Activated CD8-positive, alpha-beta memory T cell treated with anti-CD3 and anti-CD28 coated beads for 36 hours (primary cell): ENCODE data around the gene CDYL. TPM values are rescaled to one million over a fixed set of nuclear protein-coding genes. Genes with fewer than 3 reads are reported as not detected.

Source experiments
- CTCF ChIA-PET: fragments of 350-600 bp; sonication (Branson Sonifier 250); formaldehyde crosslinking; loops from one replicate; lab custom pipeline; 2021; ENCODE audit warnings: antibody characterized with exemption; lab: Charles Lee
- POLR2A ChIA-PET: fragments of 350-600 bp; sonication (Branson Sonifier 250); formaldehyde crosslinking; loops from one replicate; lab custom pipeline; 2021; ENCODE audit warnings: antibody characterized with exemption; lab: Charles Lee
- total RNA-seq, 2 experiments: library from RNA; stranded (reverse); gene quantifications; one replicate each; pipeline ENCODE4 v1.2.3, GENCODE V29; 2021

The CDYL gene
- total RNA-seq, 2 experiments from 2014 or later, result 34.3 to 35.6 TPM

GRCh38 chr6:4964675-4965561 is 188.7 kb downstream of the CDYL start:
- POLR2A ChIA-PET, result no interaction called here
- CTCF ChIA-PET, result no interaction called here

GRCh38 chr6:4965562-4966389 is 189.6 kb downstream of the CDYL start:
- CTCF ChIA-PET, result no interaction called here
- POLR2A ChIA-PET, result no interaction called here

GRCh38 chr6:4967301-4968030 is 191.3 kb downstream of the CDYL start:
- ChIA-PET POLR2A (no interaction called here), CTCF (no interaction called here)

GRCh38 chr6:4969609-4970285 is 193.5 kb downstream of the CDYL start:
- POLR2A ChIA-PET, result no interaction called here
- CTCF ChIA-PET, result no interaction called here

- POLR2A ChIA-PET, result no interaction called here
- CTCF ChIA-PET, result no interaction called here
Measured at GRCh38 chr6:4970739-4971395, 194.7 kb downstream of the CDYL start.

DNA sequence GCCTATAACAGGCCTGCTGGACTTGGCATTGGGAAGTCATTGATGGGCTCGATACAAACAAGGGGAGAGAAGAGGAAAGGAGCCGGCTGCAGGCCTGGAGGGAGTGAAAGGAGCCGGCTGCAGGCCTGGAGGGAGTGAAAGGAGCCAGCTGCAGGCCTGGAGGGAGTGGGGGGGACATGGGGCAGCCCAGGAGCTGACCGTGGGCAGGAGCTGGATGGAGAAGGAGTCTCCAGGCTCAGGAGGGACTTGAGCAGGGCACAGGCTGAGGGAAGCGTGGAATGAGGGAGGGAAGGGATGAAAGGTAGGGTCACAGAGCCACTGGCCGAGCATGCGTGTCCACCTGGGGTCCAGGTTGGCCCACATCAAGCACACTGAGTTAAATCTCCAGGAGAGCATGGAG is 195.6 kb downstream of the CDYL start:
- POLR2A ChIA-PET, result no interaction called here

GRCh38 chr6:4972438-4972837 is 196.2 kb downstream of the CDYL start:
- ChIA-PET CTCF (no interaction called here), POLR2A (no interaction called here)

More for the DNA sequence above, 195.6 kb downstream of the CDYL start:
- CTCF ChIA-PET, result no interaction called here

DNA sequence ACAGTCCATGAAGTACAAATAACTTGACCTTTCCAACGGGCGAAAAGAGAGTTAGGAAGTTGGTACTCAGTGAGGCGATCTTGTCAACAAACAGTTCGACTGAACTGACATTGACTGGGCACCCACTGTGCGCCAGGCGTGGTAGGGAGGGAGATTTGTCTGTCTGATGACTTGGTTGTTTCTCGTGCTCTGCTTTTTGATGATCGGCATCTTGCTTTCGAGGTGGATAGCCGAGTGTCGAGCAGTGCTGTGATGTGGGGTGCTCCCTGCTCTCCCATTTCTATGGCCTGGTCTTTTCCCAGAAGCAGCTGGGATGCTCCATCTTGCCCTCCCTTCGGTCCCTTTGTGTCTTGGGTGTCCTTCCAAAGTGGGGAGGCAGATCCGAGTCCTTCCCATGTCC is 197.2 kb downstream of the CDYL start:
- POLR2A ChIA-PET, result no interaction called here
- CTCF ChIA-PET, result no interaction called here

- POLR2A ChIA-PET, result no interaction called here
- CTCF ChIA-PET, result no interaction called here
Measured at GRCh38 chr6:4973982-4974745, 198.0 kb downstream of the CDYL start.

DNA sequence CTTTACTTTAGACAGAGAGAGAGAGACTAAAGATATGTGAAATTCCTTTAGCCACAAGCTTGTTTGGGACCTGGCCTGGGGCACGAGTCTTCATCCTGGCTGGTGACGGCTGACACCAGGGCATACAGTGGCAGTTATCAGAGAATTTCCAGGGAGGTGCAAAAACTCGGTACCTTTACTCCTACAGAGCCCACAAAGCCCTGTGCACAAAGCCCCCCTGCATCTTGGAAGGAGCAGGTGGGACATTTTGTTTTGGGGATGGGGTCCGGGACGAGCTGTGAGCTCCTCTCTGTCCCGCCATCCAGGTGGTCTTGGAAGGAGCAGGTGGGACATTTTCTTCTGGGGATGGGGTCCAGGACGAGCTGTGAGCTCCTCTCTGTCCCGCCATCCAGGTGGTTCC is 198.8 kb downstream of the CDYL start:
- ChIA-PET CTCF (no interaction called here), POLR2A (no interaction called here)

DNA sequence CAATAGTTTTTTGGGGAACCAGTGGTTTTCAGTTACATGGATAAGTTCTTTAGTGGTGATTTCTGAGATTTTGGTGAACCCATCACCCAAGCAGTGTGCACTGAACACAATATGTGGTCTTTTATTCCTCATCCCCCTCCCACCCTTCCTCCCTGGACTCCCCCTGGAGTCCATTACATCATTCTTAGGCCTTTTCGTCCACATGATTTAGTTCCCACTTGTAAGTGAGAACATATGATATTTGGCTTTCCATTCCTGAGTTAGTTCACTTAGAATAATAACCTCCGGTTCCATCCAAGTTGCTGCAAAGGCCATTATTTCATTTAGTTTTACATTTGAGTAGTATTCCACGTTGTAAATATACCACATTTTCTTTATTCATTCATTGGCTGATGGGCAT is 199.3 kb downstream of the CDYL start:
- CTCF ChIA-PET, result no interaction called here
- POLR2A ChIA-PET, result no interaction called here

DNA sequence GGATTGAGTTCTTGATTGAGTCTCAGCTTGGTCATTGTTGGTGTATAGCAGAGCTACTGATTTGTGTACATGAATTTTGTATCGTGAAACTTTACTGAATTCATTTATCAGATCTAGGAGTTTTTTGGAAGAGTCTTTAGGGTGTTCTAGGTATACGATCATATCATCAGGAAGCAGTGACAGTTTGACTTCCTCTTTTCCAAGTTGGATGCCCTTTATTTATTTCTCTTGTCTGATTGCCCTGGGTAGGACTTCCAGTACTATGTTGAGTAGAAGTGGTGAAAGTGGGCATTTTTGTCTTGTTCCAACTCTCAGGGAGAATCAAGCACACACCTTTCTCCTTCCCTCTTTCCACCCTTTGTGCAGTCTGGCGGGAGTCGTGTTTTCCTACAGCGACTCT is 201.3 kb downstream of the CDYL start:
- ChIA-PET POLR2A (no interaction called here), CTCF (no interaction called here)

DNA sequence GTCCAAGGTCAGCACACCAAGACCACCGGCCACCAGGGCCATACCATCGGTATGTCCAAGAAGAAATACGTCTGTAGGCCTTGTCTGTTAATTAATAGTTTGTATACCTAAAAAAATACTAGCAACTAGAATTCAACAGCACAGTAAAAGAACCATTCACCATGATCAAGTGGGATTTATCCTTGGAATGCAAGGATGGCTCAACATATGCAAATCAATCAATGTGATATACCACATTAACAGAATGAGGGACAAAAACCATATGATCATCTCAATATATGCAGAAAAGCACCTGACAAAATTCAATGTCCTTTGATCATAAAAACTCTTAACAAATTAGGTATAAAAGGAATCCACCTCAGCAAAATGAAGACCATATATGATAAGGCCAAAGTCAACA is 203.2 kb downstream of the CDYL start:
- POLR2A ChIA-PET, result no interaction called here
- CTCF ChIA-PET, result no interaction called here

DNA sequence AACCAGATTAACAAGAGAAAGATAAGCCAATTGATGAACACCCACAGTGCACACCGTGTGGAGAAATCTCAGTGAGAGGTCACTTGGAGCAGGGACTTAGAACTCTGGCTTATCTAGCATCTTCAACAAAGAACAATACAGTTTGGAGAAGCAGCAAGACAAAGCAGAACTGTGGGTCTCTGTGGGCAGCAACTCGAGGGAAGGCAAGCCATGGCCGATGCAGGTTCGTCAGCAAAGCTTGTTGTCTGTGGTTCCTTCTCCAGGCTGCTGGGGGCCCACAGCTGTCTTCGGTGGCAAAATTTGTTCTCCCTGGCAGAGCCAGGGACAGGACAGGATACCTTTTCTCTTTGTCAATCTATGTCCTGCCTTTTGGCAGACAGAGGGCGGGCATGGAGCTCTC is 205.6 kb downstream of the CDYL start:
- ChIA-PET CTCF (no interaction called here), POLR2A (no interaction called here)

DNA sequence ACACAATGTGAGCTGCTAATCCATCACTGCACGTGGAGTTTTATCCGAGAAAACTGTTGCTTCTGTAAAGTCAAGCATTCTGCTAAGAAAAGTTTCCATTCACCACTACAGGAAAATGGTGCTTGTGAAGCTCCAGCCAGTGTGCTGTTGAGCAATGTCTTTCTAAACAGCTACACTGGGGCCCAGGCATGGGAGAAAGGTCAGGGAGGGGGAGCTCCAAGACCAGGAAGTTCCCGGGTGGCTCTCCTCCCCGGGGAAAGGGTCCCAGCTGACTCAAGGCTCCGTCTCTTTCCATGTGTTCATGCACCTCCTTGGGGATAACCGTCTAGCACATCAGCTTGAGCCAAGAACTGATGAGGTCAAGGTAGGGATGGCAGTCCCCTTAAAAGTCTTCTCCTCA is 207.1 kb downstream of the CDYL start:
- POLR2A ChIA-PET, result no interaction called here
- CTCF ChIA-PET, result no interaction called here

DNA sequence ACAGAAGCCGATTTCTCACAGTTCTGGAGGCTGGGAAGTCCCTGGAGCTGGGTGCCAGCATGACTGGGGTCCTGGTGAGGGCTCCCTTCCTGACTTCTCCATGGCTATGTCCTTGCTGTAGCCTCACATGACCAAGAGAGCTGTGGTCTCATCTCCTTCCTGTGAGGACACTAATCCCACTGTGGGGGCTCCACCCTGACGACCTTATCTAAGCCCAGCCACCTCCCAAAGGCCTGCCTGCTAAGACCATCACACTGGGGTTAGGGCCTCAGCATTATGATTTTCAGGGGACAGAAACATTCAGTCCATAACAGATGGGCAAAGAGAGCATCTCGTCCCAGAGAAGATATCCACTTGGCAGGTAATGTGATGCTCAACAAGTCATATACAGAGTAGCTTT is 210.8 kb downstream of the CDYL start:
- POLR2A ChIA-PET, result no interaction called here
- CTCF ChIA-PET, result no interaction called here

- ChIA-PET POLR2A (no interaction called here), CTCF (no interaction called here)
Measured at GRCh38 chr6:4987432-4987831, 211.2 kb downstream of the CDYL start.

DNA sequence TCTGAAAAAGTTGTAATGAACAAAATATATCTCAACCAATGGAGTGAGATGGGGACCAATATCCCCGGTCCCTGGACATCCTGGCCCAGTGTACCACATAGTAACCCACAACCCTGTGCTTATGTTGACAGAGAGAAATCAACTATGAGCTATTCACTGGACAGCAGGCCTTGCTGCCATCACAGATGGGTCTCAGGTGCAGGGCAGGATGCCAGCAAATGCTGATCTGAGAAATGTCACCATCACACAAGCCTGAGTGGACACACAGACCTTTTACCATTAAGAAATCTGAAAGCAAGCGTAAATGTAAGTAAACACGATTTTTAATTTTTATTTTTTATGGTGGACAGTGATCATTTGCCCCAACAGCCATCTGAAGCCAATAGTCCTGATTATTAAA is 218.5 kb downstream of the CDYL start:
- CTCF ChIA-PET, result no interaction called here
- POLR2A ChIA-PET, result no interaction called here
